Retinal pigment epithelial cell (primary cell): ENCODE results near the gene PPP4R1.

Experiments
- DNase-seq: peaks from one replicate; pipeline ENCODE4 v3.0.0-alpha.2; 2010; ENCODE audit warnings: low read depth
- H3K4me3 ChIP-seq: 2 replicates; pipeline ENCODE4 v1.5.1; 2011; ENCODE audit warnings: mild to moderate bottlenecking, low read length, control low read depth, moderate library complexity
- TF ChIP-seq, protein P1 (sequence below): conservative IDR thresholded peaks from 2 replicates; pipeline ENCODE4 v1.5.1; 2011; ENCODE audit warnings: low read depth, low read length, control low read depth, inconsistent platforms

The PPP4R1 gene

DNA sequence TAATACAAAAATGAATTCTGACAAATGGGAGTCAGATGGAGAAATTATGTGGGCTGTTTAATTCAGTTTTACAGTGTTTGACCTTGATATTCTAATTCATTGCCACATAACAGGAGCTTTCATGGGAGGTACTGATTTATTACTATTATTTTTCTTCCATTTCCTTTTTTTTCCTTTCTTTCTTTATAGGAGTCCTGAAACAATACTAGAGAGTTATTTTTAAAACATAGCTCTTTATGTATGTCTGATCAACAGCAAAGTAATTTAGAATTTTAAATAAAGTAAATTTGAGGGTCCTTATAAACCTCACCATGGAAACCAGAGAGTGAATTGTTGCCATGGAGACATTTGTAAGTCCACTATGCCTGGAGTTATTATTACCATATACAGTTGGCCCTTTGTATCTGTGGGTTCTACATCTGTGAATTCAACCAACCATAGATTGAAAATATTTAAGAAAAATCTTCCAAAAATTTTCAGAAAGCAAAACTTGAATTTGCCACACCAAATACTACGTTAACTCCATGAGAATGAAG is 40.9 kb upstream of the PPP4R1 start:
- no peak for DNase-seq
- TF ChIP-seq, protein P1, sequence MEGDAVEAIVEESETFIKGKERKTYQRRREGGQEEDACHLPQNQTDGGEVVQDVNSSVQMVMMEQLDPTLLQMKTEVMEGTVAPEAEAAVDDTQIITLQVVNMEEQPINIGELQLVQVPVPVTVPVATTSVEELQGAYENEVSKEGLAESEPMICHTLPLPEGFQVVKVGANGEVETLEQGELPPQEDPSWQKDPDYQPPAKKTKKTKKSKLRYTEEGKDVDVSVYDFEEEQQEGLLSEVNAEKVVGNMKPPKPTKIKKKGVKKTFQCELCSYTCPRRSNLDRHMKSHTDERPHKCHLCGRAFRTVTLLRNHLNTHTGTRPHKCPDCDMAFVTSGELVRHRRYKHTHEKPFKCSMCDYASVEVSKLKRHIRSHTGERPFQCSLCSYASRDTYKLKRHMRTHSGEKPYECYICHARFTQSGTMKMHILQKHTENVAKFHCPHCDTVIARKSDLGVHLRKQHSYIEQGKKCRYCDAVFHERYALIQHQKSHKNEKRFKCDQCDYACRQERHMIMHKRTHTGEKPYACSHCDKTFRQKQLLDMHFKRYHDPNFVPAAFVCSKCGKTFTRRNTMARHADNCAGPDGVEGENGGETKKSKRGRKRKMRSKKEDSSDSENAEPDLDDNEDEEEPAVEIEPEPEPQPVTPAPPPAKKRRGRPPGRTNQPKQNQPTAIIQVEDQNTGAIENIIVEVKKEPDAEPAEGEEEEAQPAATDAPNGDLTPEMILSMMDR = no peak
- H3K4me3 ChIP-seq = no peak overlapping the region

DNA sequence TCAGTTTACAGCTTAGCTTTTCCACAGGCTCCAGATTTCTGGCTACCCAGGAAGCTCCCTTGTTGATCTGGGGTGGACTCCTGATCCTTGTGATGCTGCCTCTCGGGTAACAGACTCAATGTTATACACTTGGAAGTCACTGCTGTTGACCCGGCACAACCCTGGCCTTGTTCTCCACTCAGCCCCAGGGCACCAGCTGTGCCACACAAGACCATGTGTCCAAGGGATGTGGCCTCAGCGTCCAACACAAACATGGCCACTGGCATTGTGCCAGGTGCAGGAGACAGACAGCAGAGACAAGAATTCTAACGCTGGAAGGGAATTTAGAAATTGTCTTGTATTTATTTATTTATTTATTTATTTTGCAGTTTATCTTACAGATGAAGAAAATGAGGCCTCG is 39.0 kb upstream of the PPP4R1 start:
- no peak overlapping the region for H3K4me3 ChIP-seq
- DNase-seq = no peak
- TF ChIP-seq, protein P1 = no peak

DNA sequence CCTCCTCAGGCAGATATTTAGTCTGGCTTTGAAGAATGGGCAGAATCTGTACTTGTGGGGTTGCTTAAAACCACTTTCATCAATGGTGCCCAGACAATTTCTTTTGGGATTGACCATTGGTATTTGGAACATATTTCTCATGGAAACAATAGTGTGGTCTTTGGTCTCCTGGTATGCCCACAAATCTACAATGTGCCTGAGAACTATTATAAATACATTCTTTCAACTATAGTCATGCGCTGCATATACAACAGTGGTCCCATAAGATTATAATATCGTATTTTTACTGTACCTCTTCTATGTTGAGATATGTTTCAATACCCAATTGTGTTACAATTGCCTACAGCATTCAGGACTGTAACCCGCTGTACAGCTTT is 34.8 kb upstream of the PPP4R1 start:
- TF ChIP-seq, protein P1 = no peak
- no peak overlapping the region for H3K4me3 ChIP-seq
- DNase-seq = no peak

DNA sequence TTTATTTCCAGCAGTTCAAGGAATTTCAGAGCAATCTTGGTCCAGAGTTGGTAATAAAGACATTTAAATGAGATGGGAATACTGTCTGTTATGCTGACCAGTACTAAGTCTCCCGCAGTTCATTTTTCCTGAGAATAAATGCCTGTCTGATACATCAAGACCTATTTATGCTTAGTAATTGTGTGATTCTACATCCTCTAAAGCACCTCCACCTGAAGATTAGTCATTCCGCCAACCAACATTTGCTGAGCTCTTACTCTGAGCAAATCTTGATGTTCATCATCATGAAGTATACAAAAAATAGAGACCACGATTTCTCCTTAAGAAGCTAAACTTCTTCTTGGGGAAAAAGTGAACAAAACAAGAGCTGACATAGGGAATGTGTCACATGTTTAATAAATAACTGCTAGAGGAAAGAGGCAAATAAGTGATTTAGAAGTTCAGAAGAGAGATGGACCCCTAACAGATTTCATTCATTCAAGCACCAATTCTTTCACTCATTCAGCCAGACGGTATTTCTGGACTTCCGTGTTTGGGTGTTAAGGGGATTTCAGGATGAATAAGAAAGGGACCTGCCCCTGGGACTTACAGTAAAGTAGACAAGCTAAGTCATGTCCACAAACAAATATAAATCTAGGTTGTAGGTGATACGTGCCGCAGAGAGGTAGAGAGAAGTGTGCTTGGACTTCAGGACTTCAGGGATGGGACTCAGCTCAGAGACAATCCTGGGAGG is 34.2 kb upstream of the PPP4R1 start:
- DNase-seq = no peak
- TF ChIP-seq, protein P1 = no peak
- no peak overlapping the region for H3K4me3 ChIP-seq

DNA sequence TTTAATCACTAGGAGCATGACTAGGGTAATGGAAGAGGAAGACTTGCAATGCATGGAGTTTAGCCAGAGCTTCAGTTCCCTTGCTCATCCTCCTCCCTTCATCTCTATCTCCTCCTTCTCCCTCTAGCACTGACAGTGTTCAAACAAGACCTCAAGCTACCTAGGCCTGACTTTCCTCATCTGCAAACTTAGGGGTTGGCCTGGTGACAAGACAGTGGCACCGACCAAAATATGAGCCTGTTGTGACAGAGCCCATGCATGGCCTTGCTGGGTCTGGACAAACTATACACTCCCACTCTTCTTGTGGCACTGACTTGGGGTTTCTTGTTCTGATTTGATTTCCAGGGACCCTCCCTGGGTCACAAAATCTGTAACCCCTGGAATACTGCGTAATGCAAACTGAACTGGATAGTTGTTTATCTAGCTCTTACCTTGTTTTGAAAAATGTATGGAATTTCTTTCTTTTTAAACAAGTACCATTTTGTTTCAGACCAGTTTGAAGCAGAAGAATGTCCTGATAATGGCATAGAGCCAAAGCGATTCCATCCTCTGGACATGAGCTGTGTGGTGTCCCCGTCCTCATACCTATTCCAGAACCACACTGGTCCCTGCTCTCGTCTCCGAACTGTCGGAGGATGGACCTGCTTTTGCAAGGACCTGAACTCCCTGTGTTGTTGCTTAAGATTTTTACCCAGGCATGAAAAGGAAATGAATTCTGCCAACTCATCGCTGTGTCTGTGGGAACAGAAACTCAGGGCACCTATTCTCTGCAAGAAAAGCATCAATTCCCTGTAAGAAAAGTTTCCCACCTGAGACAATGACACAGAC is 33.4 kb upstream of the PPP4R1 start:
- H3K4me3 ChIP-seq = no peak overlapping the region
- TF ChIP-seq, protein P1 = no peak
- DNase-seq = no peak

DNA sequence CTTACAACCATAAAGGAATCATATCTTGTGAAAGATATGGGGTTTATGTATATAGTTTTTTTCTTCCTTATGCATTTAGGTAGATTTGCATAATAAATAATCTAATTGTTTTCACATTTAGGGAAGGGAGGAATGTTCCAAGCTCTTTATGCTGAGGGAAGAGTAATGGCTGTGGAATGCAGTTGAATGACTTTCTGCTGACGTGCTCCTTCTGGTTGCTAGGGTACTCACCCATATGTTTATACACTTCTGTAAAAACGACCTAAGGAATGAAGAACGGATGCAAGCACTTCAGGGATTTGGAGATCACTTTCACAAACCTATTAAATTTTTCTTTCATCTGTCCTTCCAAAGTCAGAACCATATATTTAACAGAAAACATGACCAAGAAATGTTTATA is 29.2 kb upstream of the PPP4R1 start:
- DNase-seq = peak; percentile 93
- H3K4me3 ChIP-seq = no peak overlapping the region
- TF ChIP-seq, protein P1 = no peak
